ENCODE data around the gene FAM50A.

DNA sequence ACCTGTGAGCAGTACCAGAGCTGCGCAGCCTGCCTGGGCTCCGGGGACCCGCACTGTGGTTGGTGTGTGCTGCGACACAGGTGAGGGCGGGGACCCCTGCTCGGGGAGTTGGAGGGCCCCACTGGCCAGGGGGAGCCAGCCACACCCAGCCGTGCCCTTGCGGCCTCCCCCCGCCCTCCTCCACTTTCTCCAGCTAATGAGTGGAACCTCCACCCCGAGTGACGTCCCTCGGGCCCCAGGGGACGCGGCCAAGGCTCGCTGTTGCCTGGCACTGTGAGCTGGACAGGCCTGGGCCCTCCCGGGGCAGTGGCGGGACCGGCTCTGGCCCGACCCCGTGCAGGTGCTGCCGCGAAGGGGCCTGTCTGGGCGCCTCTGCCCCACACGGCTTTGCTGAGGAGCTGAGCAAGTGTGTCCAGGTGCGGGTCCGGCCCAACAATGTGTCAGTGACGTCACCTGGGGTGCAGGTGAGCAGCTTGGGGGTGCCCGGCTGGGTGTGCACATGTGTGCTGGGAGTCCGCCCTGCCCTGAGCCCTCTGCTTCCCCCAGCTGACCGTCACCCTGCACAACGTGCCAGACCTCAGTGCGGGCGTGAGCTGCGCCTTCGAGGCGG is 19.8 kb downstream of the FAM50A start:
- TF ChIP-seq, protein P1, sequence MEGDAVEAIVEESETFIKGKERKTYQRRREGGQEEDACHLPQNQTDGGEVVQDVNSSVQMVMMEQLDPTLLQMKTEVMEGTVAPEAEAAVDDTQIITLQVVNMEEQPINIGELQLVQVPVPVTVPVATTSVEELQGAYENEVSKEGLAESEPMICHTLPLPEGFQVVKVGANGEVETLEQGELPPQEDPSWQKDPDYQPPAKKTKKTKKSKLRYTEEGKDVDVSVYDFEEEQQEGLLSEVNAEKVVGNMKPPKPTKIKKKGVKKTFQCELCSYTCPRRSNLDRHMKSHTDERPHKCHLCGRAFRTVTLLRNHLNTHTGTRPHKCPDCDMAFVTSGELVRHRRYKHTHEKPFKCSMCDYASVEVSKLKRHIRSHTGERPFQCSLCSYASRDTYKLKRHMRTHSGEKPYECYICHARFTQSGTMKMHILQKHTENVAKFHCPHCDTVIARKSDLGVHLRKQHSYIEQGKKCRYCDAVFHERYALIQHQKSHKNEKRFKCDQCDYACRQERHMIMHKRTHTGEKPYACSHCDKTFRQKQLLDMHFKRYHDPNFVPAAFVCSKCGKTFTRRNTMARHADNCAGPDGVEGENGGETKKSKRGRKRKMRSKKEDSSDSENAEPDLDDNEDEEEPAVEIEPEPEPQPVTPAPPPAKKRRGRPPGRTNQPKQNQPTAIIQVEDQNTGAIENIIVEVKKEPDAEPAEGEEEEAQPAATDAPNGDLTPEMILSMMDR (conservative IDR thresholded peaks at IDR 0.05; ENCODE audit: low read depth, low read length), result no peak
- no peak for TF ChIP-seq EZH2phosphoT487 (IDR thresholded peaks at IDR 0.05; ENCODE audit: borderline replicate concordance, low read length)

Measured in PC-3 (cell line).